GM21447 (cell line): ENCODE results near the gene FAM25G.
"Not testable (repeated sequence)": the region's sequence is repeated elsewhere in the genome, so short reads cannot be mapped to it uniquely, and the experiment has no call there.

ENCODE experiments used
- ATAC-seq: cut with Tn5 transposase; IDR thresholded peaks from one replicate; pipeline ENCODE4 v1.9.1; 2021; ENCODE audit not compliant: unreplicated experiment

The FAM25G gene

GRCh38 chr10:47465216-47465917 lies 26.1 kb downstream of the FAM25G start:
- not testable (repeated sequence) for ATAC-seq

- ATAC-seq = not testable (repeated sequence)
Measured at GRCh38 chr10:47462577-47463358, 28.7 kb downstream of the FAM25G start.

- ATAC-seq = not testable (repeated sequence)
Measured at GRCh38 chr10:47461261-47461687, 30.2 kb downstream of the FAM25G start.

GRCh38 chr10:47458466-47459154 lies 32.9 kb downstream of the FAM25G start:
- ATAC-seq = no peak

- no peak for ATAC-seq
Measured at GRCh38 chr10:47457826-47458225, 33.7 kb downstream of the FAM25G start.

GRCh38 chr10:47457528-47457820 lies 34.0 kb downstream of the FAM25G start:
- ATAC-seq = no peak

GRCh38 chr10:47456794-47457527 lies 34.5 kb downstream of the FAM25G start:
- no peak for ATAC-seq

- ATAC-seq = no peak
Measured at GRCh38 chr10:47456079-47456785, 35.3 kb downstream of the FAM25G start.

GRCh38 chr10:47455350-47456078 lies 36.0 kb downstream of the FAM25G start:
- ATAC-seq = not testable (repeated sequence)

GRCh38 chr10:47454780-47455058 lies 36.8 kb downstream of the FAM25G start:
- ATAC-seq = no peak

GRCh38 chr10:47454008-47454779 lies 37.3 kb downstream of the FAM25G start:
- ATAC-seq = no peak

- ATAC-seq = no peak
Measured at GRCh38 chr10:47453141-47454007, 38.1 kb downstream of the FAM25G start.

GRCh38 chr10:47452495-47453140 lies 38.9 kb downstream of the FAM25G start:
- no peak for ATAC-seq

GRCh38 chr10:47451998-47452494 lies 39.5 kb downstream of the FAM25G start:
- ATAC-seq = no peak

GRCh38 chr10:47451273-47451997 lies 40.1 kb downstream of the FAM25G start:
- no peak for ATAC-seq

GRCh38 chr10:47450442-47450841 lies 41.1 kb downstream of the FAM25G start:
- ATAC-seq = no peak

- ATAC-seq = no peak
Measured at GRCh38 chr10:47449979-47450378, 41.5 kb downstream of the FAM25G start.
